GM12878 (cell line): Measurements from ENCODE around the gene CEP131. TPM values are rescaled to one million over a fixed set of nuclear protein-coding genes. Genes with fewer than 3 reads are reported as not detected.

ENCODE experiments used
- ATAC-seq: fragments of 200-7000 bp; cut with Tn5 transposase; 3 replicates; pipeline ENCODE4 v1.9.1; 2020; ENCODE audit warnings: mild to moderate bottlenecking, moderate library complexity
- BruUV-seq: library from RNA; stranded (reverse); fragments of 400-500 nt; replicated peaks from 2 replicates; lab custom pipeline; 2021; lab: Mats Ljungman, UMichigan
- CTCF ChIA-PET: fragments of 300-600 bp; sonication (Branson Sonifier 250); formaldehyde crosslinking; extraction: SDS; loops from one replicate; lab custom pipeline; 2021; ENCODE audit warnings: inconsistent platforms; lab: Yijun Ruan, JAX
- POLR2A ChIA-PET: fragments of 350-600 bp; formaldehyde crosslinking; extraction: SDS; loops from one replicate; lab custom pipeline; 2021; ENCODE audit warnings: inconsistent platforms; lab: Charles Lee
- RAD21 ChIA-PET: fragments of 300-600 bp; sonication (Branson Sonifier 250); formaldehyde crosslinking; loops from one replicate; lab custom pipeline; 2023; ENCODE audit warnings: antibody characterized with exemption; ENCODE audit not compliant: unreplicated experiment; lab: Charles Lee
- SMC1A ChIA-PET: fragments of 300-600 bp; sonication (Branson Sonifier 250); formaldehyde crosslinking; loops from one replicate; lab custom pipeline; 2023; ENCODE audit not compliant: unreplicated experiment, uncharacterized antibody; lab: Charles Lee
- DNase-seq: peaks from one replicate; pipeline ENCODE4 v3.0.0-alpha.2; 2011; ENCODE audit warnings: low read depth, low spot score
- FAIRE-seq: peaks from 3 replicates; lab custom pipeline; 2011; peaks lifted over from hg19 to GRCh38; lab: Jason Lieb, UNC
- H2AFZ ChIP-seq: 2 replicates; pipeline ENCODE4 v1.6.0; 2011; ENCODE audit warnings: low read depth, low read length, control low read depth; ENCODE audit not compliant: control insufficient read depth
- H3K27ac ChIP-seq: 2 replicates; pipeline ENCODE4 v1.5.1; 2011; ENCODE audit warnings: control low read depth; ENCODE audit not compliant: control insufficient read depth, insufficient read depth
- H3K27me3 ChIP-seq, 2 experiments: replicated peaks in 1 of 2; 2 replicates each; pipeline versions ENCODE4 v1.6.0 to v1.6.1; 2011; ENCODE audit warnings: low read length in 1 of 2; ENCODE audit not compliant: control insufficient read depth in 2 of 2, insufficient read depth in 2 of 2
- H3K36me3 ChIP-seq, 2 experiments: 2 replicates each; pipeline ENCODE4 v1.5.1; 2011; ENCODE audit warnings: low read length in 1 of 2; ENCODE audit not compliant: control insufficient read depth in 2 of 2, insufficient read depth in 2 of 2
- H3K4me1 ChIP-seq: 2 replicates; pipeline ENCODE4 v1.6.1; 2011; ENCODE audit warnings: mild to moderate bottlenecking, low read length, moderate library complexity, mixed read lengths; ENCODE audit not compliant: control insufficient read depth, insufficient read depth
- H3K4me2 ChIP-seq: 2 replicates; pipeline ENCODE4 v1.6.0; 2011; ENCODE audit warnings: control low read depth; ENCODE audit not compliant: control insufficient read depth, insufficient read depth
- H3K4me3 ChIP-seq: fragments of 200-600 bp; sonication (generic); 2 replicates; pipeline ENCODE4 v1.5.1; 2016
- H3K79me2 ChIP-seq: 2 replicates; pipeline ENCODE4 v1.6.0; 2011; ENCODE audit warnings: low read length; ENCODE audit not compliant: control insufficient read depth, insufficient read depth
- H3K9ac ChIP-seq: 2 replicates; pipeline ENCODE4 v1.8.0; 2011; ENCODE audit warnings: low read length, control low read depth, mixed read lengths; ENCODE audit not compliant: control insufficient read depth, insufficient read depth
- H3K9me3 ChIP-seq: replicated peaks from 3 replicates; pipeline ENCODE4 v1.5.1; 2011; ENCODE audit warnings: mild to moderate bottlenecking, low read length; ENCODE audit not compliant: control insufficient read depth, insufficient read depth
- H4K20me1 ChIP-seq: 2 replicates; pipeline ENCODE4 v1.6.0; 2011; ENCODE audit not compliant: control insufficient read depth, insufficient read depth
- ASH2L ChIP-seq: fragments of 300-600, 200-600 bp; sonication (generic); IDR thresholded peaks from 2 replicates; pipeline ENCODE4 v1.6.1; 2017; ENCODE audit warnings: low read depth, mild to moderate bottlenecking, borderline replicate concordance
- CBX5 ChIP-seq: sonication (generic); IDR thresholded peaks from 2 replicates; pipeline ENCODE4 v1.6.1; 2016; ENCODE audit warnings: low read depth, moderate library complexity, mild to moderate bottlenecking, inconsistent platforms
- CHD1 ChIP-seq: IDR thresholded peaks from 2 replicates; pipeline ENCODE4 v1.6.1; 2012; ENCODE audit warnings: low read depth, low read length, improper control_type of control experiment
- ETV6 ChIP-seq, 2 experiments: fragments of 450-650 bp in 1 of 2; IDR thresholded peaks in 1 of 2; conservative IDR thresholded peaks in 1 of 2; 2 replicates each; pipeline ENCODE4 v1.6.1; 2014; ENCODE audit warnings: antibody characterized with exemption in 1 of 2, borderline replicate concordance in 1 of 2, low read depth in 1 of 2, mild to moderate bottlenecking in 1 of 2, moderate library complexity in 1 of 2
- FOXK2 ChIP-seq: fragments of 450-650 bp; IDR thresholded peaks from 2 replicates; pipeline ENCODE4 v1.6.1; 2017; ENCODE audit warnings: mild to moderate bottlenecking, moderate library complexity
- MXI1 ChIP-seq: fragments of 150-350 bp; IDR thresholded peaks from 2 replicates; pipeline ENCODE4 v1.6.1; 2011; ENCODE audit warnings: low read depth, mild to moderate bottlenecking, inconsistent platforms, low read length, improper control_type of control experiment
- NR2F1 ChIP-seq: fragments of 450-650 bp; conservative IDR thresholded peaks from 2 replicates; pipeline ENCODE4 v1.6.1; 2017; ENCODE audit warnings: mild to moderate bottlenecking
- POLR2AphosphoS5 ChIP-seq: IDR thresholded peaks from 2 replicates; pipeline ENCODE4 v1.6.1; 2011; ENCODE audit warnings: mild to moderate bottlenecking, low read length, inconsistent platforms
- RAD21 ChIP-seq: IDR thresholded peaks from 2 replicates; pipeline ENCODE4 v1.6.1; 2011; ENCODE audit warnings: mild to moderate bottlenecking, low read depth, low read length, moderate library complexity; ENCODE audit not compliant: insufficient read depth
- RUNX3 ChIP-seq: IDR thresholded peaks from 2 replicates; pipeline ENCODE4 v1.6.1; 2012; ENCODE audit warnings: low read length, inconsistent platforms
- SP1 ChIP-seq: IDR thresholded peaks from one replicate; pipeline ENCODE4 v1.6.1; 2011; ENCODE audit warnings: low read depth, low read length
- SPI1 ChIP-seq: IDR thresholded peaks from 2 replicates; pipeline ENCODE4 v1.6.1; 2011; ENCODE audit warnings: low read depth, mild to moderate bottlenecking, low read length, moderate library complexity, borderline replicate concordance; ENCODE audit not compliant: insufficient read depth
- SREBF2 ChIP-seq: IDR thresholded peaks from 2 replicates; pipeline ENCODE4 v1.6.1; 2012; ENCODE audit warnings: mild to moderate bottlenecking, low read length
- STAT1 ChIP-seq: fragments of 450-650 bp; conservative IDR thresholded peaks from 2 replicates; pipeline ENCODE4 v1.6.1; 2014; ENCODE audit warnings: antibody characterized with exemption, mild to moderate bottlenecking
- SUZ12 ChIP-seq: fragments of 200-600 bp; sonication (generic); IDR thresholded peaks from one replicate; pipeline ENCODE4 v1.6.1; 2018; ENCODE audit warnings: antibody characterized with exemption, mild to moderate bottlenecking; ENCODE audit not compliant: unreplicated experiment
- TARDBP ChIP-seq: IDR thresholded peaks from 2 replicates; pipeline ENCODE4 v1.6.1; 2016; ENCODE audit warnings: borderline replicate concordance
- TBL1XR1 ChIP-seq: IDR thresholded peaks from 2 replicates; pipeline ENCODE4 v1.6.1; 2012; ENCODE audit warnings: low read depth, low read length, improper control_type of control experiment
- YY1 ChIP-seq: IDR thresholded peaks from 2 replicates; pipeline ENCODE4 v1.6.1; 2011; ENCODE audit warnings: low read depth, mild to moderate bottlenecking, low read length
- ZBED1 ChIP-seq: IDR thresholded peaks from 2 replicates; pipeline ENCODE4 v1.6.1; 2016; ENCODE audit warnings: borderline replicate concordance
- ZSCAN29 ChIP-seq: fragments of 450-650 bp; IDR thresholded peaks from 2 replicates; pipeline ENCODE4 v1.6.1; 2017; ENCODE audit warnings: mild to moderate bottlenecking, moderate library complexity
- WGBS: methylation state at CpG from one replicate; pipeline ENCODE4 v1.1.6; 2016; ENCODE audit warnings: low lambda C conversion rate; ENCODE audit not compliant: insufficient replicate concordance, insufficient coverage; ENCODE audit errors: missing lambda C conversion rate; 5-methylcytosine and 5-hydroxymethylcytosine counted together
- in situ Hi-C: fragments of 300-500 bp; cut with MboI; formaldehyde crosslinking; loops from 9 replicates; pipeline ENCODE4 v1.14.3; 2018; ENCODE audit warnings: mixed read lengths
- intact Hi-C: fragments of 100-400 bp; cut with micrococcal nuclease; formaldehyde crosslinking; loops from one replicate; pipeline ENCODE4 v1.14.2; 2022; ENCODE audit not compliant: unreplicated experiment
- polyA plus RNA-seq, 11 experiments: library from polyadenylated mRNA; depleted of rRNA in 4 of 11; unstranded in 6 of 11; stranded (reverse) in 5 of 11; fragments of >200 nt; fragmentation: Nextera tagmentation in 4 of 11; fragmentation: Illumina TruSeq in 1 of 11; extraction: Ambion mirVana in 4 of 11; extraction: Trizol in 1 of 11; gene quantifications; 1 replicate in 1 of 11; 2 replicates in 10 of 11; pipeline versions ENCODE4 v1.2.1 to v1.2.3, GENCODE V29; 2011 to 2016; ENCODE audit warnings: inconsistent platforms in 2 of 11, missing spikeins in 2 of 11, low read depth in 1 of 11
- total RNA-seq, 4 experiments: library from RNA; depleted of rRNA in 3 of 4; stranded (reverse); fragments of >200 nt in 3 of 4; fragmentation: Illumina TruSeq in 1 of 4; extraction: Trizol in 1 of 4; gene quantifications; 2 replicates each; pipeline versions ENCODE4 v1.2.1 to v1.2.3, GENCODE V29; 2013 to 2021

The CEP131 gene
- total and polyA plus RNA-seq, 10 of the 15 experiments (the other 5 are each of a cell fraction or from before 2014, with no cell fraction given), result 0.05 to 17.3 (median 6.7) TPM

- ChIA-PET POLR2A (no interaction called here), RAD21 (no interaction called here)
- no peak overlapping the region for H3K27ac ChIP-seq
- 94% methylated on average over 7 of the region's 7 CpGs for WGBS
- no peaks in the 10 kb centered on the region; a peak in 2 of 4 replicates for H3K36me3 ChIP-seq
- H4K20me1 ChIP-seq, result no peaks in the 10 kb centered on the region
- H3K4me1 ChIP-seq, result peaks cover 3% of the 10 kb centered on the region; the same call in 1 of the 2 replicates
- intact Hi-C loops, result no loop called here
- H3K9me3 ChIP-seq, result no peaks in the 10 kb centered on the region
- no peak for TF ChIP-seq YY1
- TF ChIP-seq FOXK2, result no peak
- TF ChIP-seq TARDBP, result no peak
- no peak for TF ChIP-seq CBX5
- TF ChIP-seq NR2F1, result no peak
- no peak for TF ChIP-seq TBL1XR1
- no peak for TF ChIP-seq POLR2AphosphoS5
- no peak for TF ChIP-seq SREBF2
- no peak for TF ChIP-seq SPI1
- no peak for TF ChIP-seq ASH2L
- no peak for TF ChIP-seq MXI1
- no peak for TF ChIP-seq CHD1
- TF ChIP-seq RAD21, result no peak
- no peak for TF ChIP-seq ETV6 (conservative IDR thresholded peaks at IDR 0.05 in 1 of 2, IDR thresholded peaks at IDR 0.05 in 1 of 2; ENCODE audit: borderline replicate concordance in 1 of 2, low read depth in 1 of 2)
- no peak for TF ChIP-seq ZSCAN29
- no peak for TF ChIP-seq STAT1
- no peak for TF ChIP-seq RUNX3
- no peak for TF ChIP-seq SUZ12
- TF ChIP-seq ZBED1, result no peak
- TF ChIP-seq SP1, result no peak
- TF ChIP-seq, all 136 proteins: peak for 0
- CTCF ChIA-PET, result no interaction called here
- no peaks in the 10 kb centered on the region for H3K79me2 ChIP-seq
- no peak for DNase-seq
- SMC1A ChIA-PET, result no interaction called here
- H2AFZ ChIP-seq, result no peak overlapping the region
- BruUV-seq, result no TSS peak
- in situ Hi-C loops, result no loop called here
- FAIRE-seq, result no peak
- no peaks in the 10 kb centered on the region for H3K27me3 ChIP-seq
- H3K4me3 ChIP-seq, result no peak overlapping the region
- no peak overlapping the region for H3K4me2 ChIP-seq
- no peak for ATAC-seq
- no peak overlapping the region for H3K9ac ChIP-seq
These were observed 33.7 kb downstream of the CEP131 start for GRCh38 chr17:81189016-81189415.
